Caco-2 (cell line): Measurements from ENCODE around the gene AADACL4. TPM values are rescaled to one million over a fixed set of nuclear protein-coding genes. Genes with fewer than 3 reads are reported as not detected.

ENCODE experiments used
- BruUV-seq: library from RNA; stranded (reverse); fragments of 400-500 nt; replicated peaks from 2 replicates; lab custom pipeline; 2021; lab: Mats Ljungman, UMichigan
- CTCF ChIA-PET: fragments of 300-600 bp; sonication (Branson Sonifier 250); formaldehyde crosslinking; loops from one replicate; lab custom pipeline; 2022; ENCODE audit warnings: antibody characterized with exemption; lab: Charles Lee
- POLR2A ChIA-PET: fragments of 300-600 bp; sonication (Branson Sonifier 250); formaldehyde crosslinking; loops from one replicate; lab custom pipeline; 2022; ENCODE audit warnings: antibody characterized with exemption; lab: Charles Lee
- DNase-seq, 2 experiments: peaks; one replicate each; pipeline versions ENCODE4 v3.0.0 to v3.0.0-alpha.2; 2020 to 2022
- H3K27me3 ChIP-seq: replicated peaks from 2 replicates; pipeline ENCODE4 v1.6.0; 2011; ENCODE audit warnings: low read length; ENCODE audit not compliant: control insufficient read depth, insufficient read depth
- H3K36me3 ChIP-seq: 2 replicates; pipeline ENCODE4 v1.5.1; 2011; ENCODE audit warnings: low read length; ENCODE audit not compliant: control insufficient read depth, insufficient read depth
- H3K4me1 ChIP-seq: fragments of 250-450 bp; sonication (Bioruptor Pico); 2 replicates; pipeline ENCODE4 v1.5.1; 2020; ENCODE audit warnings: mild to moderate bottlenecking
- H3K4me3 ChIP-seq: 2 replicates; pipeline ENCODE4 v1.5.1; 2011; ENCODE audit warnings: low read depth, mild to moderate bottlenecking, control low read depth, low read length
- H3K9me3 ChIP-seq: fragments of 250-450 bp; sonication (Bioruptor Pico); 2 replicates; pipeline ENCODE4 v1.5.1; 2020; ENCODE audit warnings: mild to moderate bottlenecking, moderate library complexity
- H3K27ac Mint-ChIP-seq: one replicate; pipeline ENCODE4 v1.8.0; 2022; ENCODE audit warnings: mixed read lengths; ENCODE audit not compliant: unreplicated experiment
- H3K27me3 Mint-ChIP-seq: one replicate; pipeline ENCODE4 v1.8.0; 2022; ENCODE audit warnings: mixed read lengths; ENCODE audit not compliant: insufficient read depth, unreplicated experiment
- H3K36me3 Mint-ChIP-seq: one replicate; pipeline ENCODE4 v1.8.0; 2022; ENCODE audit warnings: mild to moderate bottlenecking, mixed read lengths; ENCODE audit not compliant: insufficient read depth, unreplicated experiment
- H3K4me1 Mint-ChIP-seq: one replicate; pipeline ENCODE4 v1.8.0; 2022; ENCODE audit warnings: low read depth, mixed read lengths; ENCODE audit not compliant: unreplicated experiment
- H3K4me3 Mint-ChIP-seq: one replicate; pipeline ENCODE4 v1.8.0; 2022; ENCODE audit warnings: mild to moderate bottlenecking, moderate library complexity, mixed read lengths; ENCODE audit not compliant: unreplicated experiment
- H3K9me3 Mint-ChIP-seq: one replicate; pipeline ENCODE4 v1.8.0; 2022; ENCODE audit warnings: mixed read lengths; ENCODE audit not compliant: unreplicated experiment
- CTCF ChIP-seq, 2 experiments: fragments of 200-600 bp in 1 of 2; IDR thresholded peaks; 1 replicate in 1 of 2; 2 replicates in 1 of 2; pipeline versions ENCODE4 v1.5.1 to v1.8.0; 2011 to 2022; ENCODE audit warnings: antibody characterized with exemption in 1 of 2, control low read depth in 1 of 2, inconsistent platforms in 1 of 2, low read depth in 1 of 2, low read length in 1 of 2, mild to moderate bottlenecking in 1 of 2, moderate library complexity in 1 of 2; ENCODE audit not compliant: insufficient read depth in 1 of 2, severe bottlenecking in 1 of 2, unreplicated experiment in 1 of 2
- intact Hi-C: fragments of 100-400 bp; cut with micrococcal nuclease; formaldehyde crosslinking; loops from one replicate; pipeline ENCODE4 v1.10.0; 2022; ENCODE audit not compliant: unreplicated experiment
- total RNA-seq: library from RNA; stranded (reverse); gene quantifications from 2 replicates; pipeline ENCODE4 v1.2.3, GENCODE V29; 2022

Gene AADACL4
- total RNA-seq, 1 experiment from 2014 or later, result not detected

GRCh38 chr1:12625276-12625675 lies 18.6 kb upstream of the AADACL4 start:
- no peak overlapping the region for H3K4me3 ChIP-seq
- no peak overlapping the region for H3K27ac Mint-ChIP-seq
- no peaks in the 10 kb centered on the region for H3K4me1 Mint-ChIP-seq
- ChIA-PET CTCF (no interaction called here), POLR2A (no interaction called here)
- no peaks in the 10 kb centered on the region for H3K4me1 ChIP-seq
- no peaks in the 10 kb centered on the region for H3K9me3 ChIP-seq
- DNase-seq, result no peak
- H3K9me3 Mint-ChIP-seq, result no peaks in the 10 kb centered on the region
- no peaks in the 10 kb centered on the region for H3K27me3 Mint-ChIP-seq
- no peak overlapping the region for H3K4me3 Mint-ChIP-seq
- no peak for TF ChIP-seq CTCF (IDR thresholded peaks at IDR 0.05; ENCODE audit: insufficient read depth in 1 of 2, low read depth in 1 of 2, low read length in 1 of 2, severe bottlenecking in 1 of 2, unreplicated experiment in 1 of 2)
- intact Hi-C loops, result no loop called here
- H3K36me3 ChIP-seq, result no peaks in the 10 kb centered on the region
- no TSS peak for BruUV-seq
- H3K36me3 Mint-ChIP-seq, result no peaks in the 10 kb centered on the region
- H3K27me3 ChIP-seq, result no peaks in the 10 kb centered on the region

- Histone ChIP-seq H3K4me3 (no peak overlapping the region), H3K36me3 (no peaks in the 10 kb centered on the region), H3K4me1 (no peaks in the 10 kb centered on the region), H3K9me3 (no peaks in the 10 kb centered on the region), H3K27me3 (no peaks in the 10 kb centered on the region)
- intact Hi-C loops, result no loop called here
- CTCF ChIA-PET, result no interaction called here
- H3K36me3 Mint-ChIP-seq, result no peaks in the 10 kb centered on the region
- no peak for DNase-seq
- TF ChIP-seq CTCF (IDR thresholded peaks at IDR 0.05; ENCODE audit: insufficient read depth in 1 of 2, low read depth in 1 of 2, low read length in 1 of 2, severe bottlenecking in 1 of 2, unreplicated experiment in 1 of 2), result no peak
- no peaks in the 10 kb centered on the region for H3K9me3 Mint-ChIP-seq
- no peak overlapping the region for H3K27ac Mint-ChIP-seq
- no peaks in the 10 kb centered on the region for H3K27me3 Mint-ChIP-seq
- no peak overlapping the region for H3K4me3 Mint-ChIP-seq
- BruUV-seq, result no TSS peak
- H3K4me1 Mint-ChIP-seq, result no peaks in the 10 kb centered on the region
- POLR2A ChIA-PET, result no interaction called here
Measured at GRCh38 chr1:12626888-12627287, 17.0 kb upstream of the AADACL4 start.

GRCh38 chr1:12627296-12627695 lies 16.6 kb upstream of the AADACL4 start:
- ChIA-PET CTCF (no interaction called here), POLR2A (no interaction called here)
- no peak for DNase-seq
- H3K4me3 Mint-ChIP-seq, result no peak overlapping the region
- H3K9me3 ChIP-seq, result no peaks in the 10 kb centered on the region
- no peaks in the 10 kb centered on the region for H3K36me3 Mint-ChIP-seq
- H3K27ac Mint-ChIP-seq, result no peak overlapping the region
- no TSS peak for BruUV-seq
- H3K4me3 ChIP-seq, result no peak overlapping the region
- H3K27me3 ChIP-seq, result no peaks in the 10 kb centered on the region
- no peaks in the 10 kb centered on the region for H3K36me3 ChIP-seq
- H3K4me1 ChIP-seq, result no peaks in the 10 kb centered on the region
- no peaks in the 10 kb centered on the region for H3K27me3 Mint-ChIP-seq
- no peaks in the 10 kb centered on the region for H3K4me1 Mint-ChIP-seq
- TF ChIP-seq CTCF (IDR thresholded peaks at IDR 0.05; ENCODE audit: insufficient read depth in 1 of 2, low read depth in 1 of 2, low read length in 1 of 2, severe bottlenecking in 1 of 2, unreplicated experiment in 1 of 2), result no peak
- H3K9me3 Mint-ChIP-seq, result no peaks in the 10 kb centered on the region
- intact Hi-C loops, result no loop called here
